Measurements from ENCODE around the gene OSER1. TPM values are rescaled to one million over a fixed set of nuclear protein-coding genes. Genes with fewer than 3 reads are reported as not detected.

OSER1 gene
- total RNA-seq, 4 donors from 2014 or later, result 47.6 to 97.3 (median 70.3) TPM

GRCh38 chr20:44222027-44222426 lies 11.5 kb upstream of the OSER1 start:
- ATAC-seq, result no peak
- Histone ChIP-seq H3K4me1 (peaks cover 0 to 18% (median 0%) of the 10 kb centered on the region in 3 donors), H3K36me3 (peaks cover 0 to 31% of the 10 kb centered on the region in 2 donors), H3K27ac (no peak overlapping the region), H3K9me3 (no peaks in the 10 kb centered on the region), H3K4me3 (no peak overlapping the region), H3K27me3 (no peaks in the 10 kb centered on the region)
- TF ChIP-seq POLR2A (IDR thresholded peaks at IDR 0.05) (no peak), EP300 (IDR thresholded peaks at IDR 0.05) (no peak), POLR2AphosphoS5 (IDR thresholded peaks at IDR 0.05) (no peak)
- WGBS, 2 donors (ENCODE audit: low coverage in 1 of 2), result 97 to 100% methylated on average over 3 of the region's 5 CpGs

- WGBS, 2 donors (ENCODE audit: low coverage in 1 of 2), result 84% methylated on average over 3 of the region's 3 CpGs; no CpG with 5 or more reads in 1 of the 2 donors
- H3K4me1 ChIP-seq, result peaks cover 0 to 19% (median 0%) of the 10 kb centered on the region in 3 donors
- peaks cover 0 to 35% of the 10 kb centered on the region in 2 donors for H3K36me3 ChIP-seq
- H3K27ac ChIP-seq, result no peak overlapping the region
- ATAC-seq, result no peak
- no peaks in the 10 kb centered on the region for H3K9me3 ChIP-seq
- H3K4me3 ChIP-seq, result no peak overlapping the region
- TF ChIP-seq POLR2AphosphoS5 (IDR thresholded peaks at IDR 0.05) (no peak), CTCF (IDR thresholded peaks at IDR 0.05) (no peak), EP300 (IDR thresholded peaks at IDR 0.05) (no peak), POLR2A (IDR thresholded peaks at IDR 0.05) (no peak)
- no peaks in the 10 kb centered on the region for H3K27me3 ChIP-seq
Observed at GRCh38 chr20:44221368-44221954, 10.9 kb upstream of the OSER1 start.

GRCh38 chr20:44219791-44220190 lies 9.2 kb upstream of the OSER1 start:
- no peak for TF ChIP-seq CTCF (IDR thresholded peaks at IDR 0.05)
- TF ChIP-seq EP300 (IDR thresholded peaks at IDR 0.05), result no peak
- TF ChIP-seq POLR2A (IDR thresholded peaks at IDR 0.05), result no peak
- no peak for TF ChIP-seq POLR2AphosphoS5 (IDR thresholded peaks at IDR 0.05)
- no peak overlapping the region for H3K27ac ChIP-seq
- H3K36me3 ChIP-seq, result peaks cover 0 to 35% of the 10 kb centered on the region in 2 donors
- 48 to 72% methylated on average over 3 to 5 of the region's 6 CpGs for WGBS, 2 donors (ENCODE audit: low coverage in 1 of 2)
- no peaks in the 10 kb centered on the region for H3K27me3 ChIP-seq
- no peak overlapping the region for H3K4me3 ChIP-seq
- H3K9me3 ChIP-seq, result no peaks in the 10 kb centered on the region
- H3K4me1 ChIP-seq, result peaks cover 0 to 26% (median 0%) of the 10 kb centered on the region in 3 donors
- ATAC-seq, result no peak

GRCh38 chr20:44219170-44219730 lies 8.7 kb upstream of the OSER1 start:
- H3K4me1 ChIP-seq, result peaks cover 0 to 28% (median 0%) of the 10 kb centered on the region in 3 donors
- no peak overlapping the region for H3K4me3 ChIP-seq
- H3K36me3 ChIP-seq, result peaks cover 0 to 33% of the 10 kb centered on the region in 2 donors
- no peaks in the 10 kb centered on the region for H3K9me3 ChIP-seq
- no peaks in the 10 kb centered on the region for H3K27me3 ChIP-seq
- ATAC-seq, result no peak
- H3K27ac ChIP-seq, result no peak overlapping the region
- WGBS, 2 donors (ENCODE audit: low coverage in 1 of 2), result 46 to 73% methylated on average over 5 of the region's 5 CpGs
- TF ChIP-seq POLR2AphosphoS5 (IDR thresholded peaks at IDR 0.05) (no peak), CTCF (IDR thresholded peaks at IDR 0.05) (no peak), EP300 (IDR thresholded peaks at IDR 0.05) (no peak), POLR2A (IDR thresholded peaks at IDR 0.05) (no peak)

- WGBS, 2 donors (ENCODE audit: low coverage in 1 of 2), result 56 to 58% methylated on average over 4 of the region's 4 CpGs
- H3K27me3 ChIP-seq, result no peaks in the 10 kb centered on the region
- ATAC-seq, result no peak
Observed at GRCh38 chr20:44218446-44218845, 7.9 kb upstream of the OSER1 start.

More at GRCh38 chr20:44218446-44218845, 7.9 kb upstream of the OSER1 start:
- no peak overlapping the region for H3K4me3 ChIP-seq
- H3K36me3 ChIP-seq, result peaks cover 0 to 33% of the 10 kb centered on the region in 2 donors
- H3K4me1 ChIP-seq, result peaks cover 0 to 30% (median 0%) of the 10 kb centered on the region in 3 donors
- TF ChIP-seq POLR2A (IDR thresholded peaks at IDR 0.05) (no peak), POLR2AphosphoS5 (IDR thresholded peaks at IDR 0.05) (no peak), EP300 (IDR thresholded peaks at IDR 0.05) (no peak), CTCF (IDR thresholded peaks at IDR 0.05) (no peak)
- no peak overlapping the region for H3K27ac ChIP-seq
- H3K9me3 ChIP-seq, result no peaks in the 10 kb centered on the region

Data from gastroesophageal sphincter (tissue), 4 donors.